Neuronal stem cell (in vitro differentiated cells): ENCODE data around the gene PNPLA3.

Experiments
- DNase-seq: peaks from one replicate; pipeline ENCODE4 v3.0.0-alpha.2; 2013; ENCODE audit warnings: low spot score
- H2AFZ ChIP-seq: one replicate; pipeline ENCODE4 v1.6.1; 2013; ENCODE audit warnings: mild to moderate bottlenecking, low read length, inconsistent platforms
- H2AK5ac ChIP-seq: 2 replicates; pipeline ENCODE4 v1.6.1; 2013; ENCODE audit warnings: low read depth, mild to moderate bottlenecking, inconsistent platforms, low read length, moderate library complexity, mixed read lengths
- H2BK120ac ChIP-seq: 2 replicates; pipeline ENCODE4 v1.6.1; 2013; ENCODE audit warnings: low read depth, mild to moderate bottlenecking, inconsistent platforms, low read length, moderate library complexity, mixed read lengths
- H2BK12ac ChIP-seq: one replicate; pipeline ENCODE4 v1.6.1; 2013; ENCODE audit warnings: low read length, inconsistent platforms
- H2BK15ac ChIP-seq: 2 replicates; pipeline ENCODE4 v1.6.1; 2013; ENCODE audit warnings: mild to moderate bottlenecking, low read length, inconsistent platforms, mixed read lengths
- H2BK5ac ChIP-seq: one replicate; pipeline ENCODE4 v1.6.1; 2013; ENCODE audit warnings: inconsistent platforms, mild to moderate bottlenecking, low read length, moderate library complexity
- H3K14ac ChIP-seq: one replicate; pipeline ENCODE4 v1.6.1; 2013; ENCODE audit warnings: low read length, inconsistent platforms
- H3K18ac ChIP-seq: 2 replicates; pipeline ENCODE4 v1.6.1; 2013; ENCODE audit warnings: low read length, inconsistent platforms
- H3K23ac ChIP-seq: 2 replicates; pipeline ENCODE4 v1.6.1; 2013; ENCODE audit warnings: low read depth, mild to moderate bottlenecking, mixed read lengths, low read length, inconsistent platforms; ENCODE audit not compliant: poor library complexity
- H3K27ac ChIP-seq: replicated peaks from 3 replicates; pipeline ENCODE4 v1.5.1; 2013; ENCODE audit warnings: low read length, inconsistent platforms
- H3K27me3 ChIP-seq, 3 experiments: 2 replicates each; pipeline ENCODE4 v1.6.1; 2013; ENCODE audit warnings: low read length in 3 of 3, mild to moderate bottlenecking in 2 of 3, inconsistent platforms in 1 of 3, low read depth in 1 of 3, mixed read lengths in 1 of 3, moderate library complexity in 1 of 3; ENCODE audit not compliant: control insufficient read depth in 3 of 3, insufficient read depth in 3 of 3
- H3K36me3 ChIP-seq, 2 donors: replicated peaks in 1 of 2; 2 replicates each; pipeline ENCODE4 v1.6.1; 2013; ENCODE audit warnings: low read length in 2 of 2; ENCODE audit not compliant: control insufficient read depth in 2 of 2, insufficient read depth in 2 of 2
- H3K4ac ChIP-seq: 2 replicates; pipeline ENCODE4 v1.6.1; 2013; ENCODE audit warnings: inconsistent platforms, mild to moderate bottlenecking, low read length, moderate library complexity
- H3K4me1 ChIP-seq, 2 donors: 1 replicate in 1 of 2; 2 replicates in 1 of 2; pipeline ENCODE4 v1.6.1; 2013; ENCODE audit warnings: low read length in 2 of 2, low read depth in 1 of 2; ENCODE audit not compliant: control insufficient read depth in 2 of 2, insufficient read depth in 1 of 2
- H3K4me2 ChIP-seq: one replicate; pipeline ENCODE4 v1.6.1; 2013; ENCODE audit warnings: mild to moderate bottlenecking, low read length, inconsistent platforms; ENCODE audit not compliant: insufficient read depth, poor library complexity, severe bottlenecking
- H3K4me3 ChIP-seq, 2 donors: 2 replicates each; pipeline ENCODE4 v1.5.1; 2013; ENCODE audit warnings: low read length in 2 of 2, mild to moderate bottlenecking in 2 of 2, inconsistent platforms in 1 of 2, moderate library complexity in 1 of 2
- H3K79me1 ChIP-seq: one replicate; pipeline ENCODE4 v1.6.1; 2013; ENCODE audit warnings: low read depth, mild to moderate bottlenecking, inconsistent platforms, low read length, moderate library complexity
- H3K9ac ChIP-seq: one replicate; pipeline ENCODE4 v1.6.1; 2013; ENCODE audit warnings: mild to moderate bottlenecking, low read depth, low read length, inconsistent platforms; ENCODE audit not compliant: poor library complexity
- H3K9me3 ChIP-seq, 2 donors: replicated peaks in 1 of 2; 2 replicates each; pipeline versions ENCODE3 to v1.6.1; 2013; ENCODE audit warnings: low read length in 2 of 2, mild to moderate bottlenecking in 2 of 2, inconsistent platforms in 1 of 2, low read depth in 1 of 2, mixed read lengths in 1 of 2, moderate library complexity in 1 of 2; ENCODE audit not compliant: control insufficient read depth in 2 of 2, insufficient read depth in 1 of 2
- H4K8ac ChIP-seq: one replicate; pipeline ENCODE4 v1.6.1; 2013; ENCODE audit warnings: low read depth, mild to moderate bottlenecking, inconsistent platforms, low read length, moderate library complexity
- H4K91ac ChIP-seq: one replicate; pipeline ENCODE4 v1.6.1; 2013; ENCODE audit warnings: low read length, low read depth, mild to moderate bottlenecking, inconsistent platforms; ENCODE audit not compliant: poor library complexity
- WGBS, 2 donors: extraction: QIAGEN DNeasy Blood & Tissue Kit; methylation state at CpG; one replicate each; pipeline ENCODE4 v1.1.7; 2013; ENCODE audit warnings: missing lambda C conversion rate in 2 of 2, mixed read lengths in 1 of 2; ENCODE audit not compliant: insufficient read length in 2 of 2, insufficient replicate concordance in 1 of 2; ENCODE audit errors: extremely low coverage in 2 of 2; 5-methylcytosine and 5-hydroxymethylcytosine counted together

Gene PNPLA3

GRCh38 chr22:43983808-43984207, 60.2 kb downstream of the PNPLA3 start:
- Histone ChIP-seq H3K27me3 (no peaks in the 10 kb centered on the region), H2BK12ac (no peak overlapping the region), H3K79me1 (peaks cover 2% of the 10 kb centered on the region), H2AK5ac (no peak overlapping the region), H3K27ac (no peak overlapping the region), H2AFZ (no peak overlapping the region), H3K9me3 (no peaks in the 10 kb centered on the region), H3K9ac (no peak overlapping the region), H3K18ac (no peak overlapping the region), H3K4me2 (no peak overlapping the region), H3K23ac (no peak overlapping the region), H2BK5ac (no peak overlapping the region), H3K36me3 (peaks cover 31 to 93% of the 10 kb centered on the region in 2 donors), H3K4ac (no peak overlapping the region), H3K4me1 (no peaks in the 10 kb centered on the region), H2BK120ac (no peak overlapping the region), H4K8ac (no peak overlapping the region), H3K4me3 (no peak overlapping the region), H2BK15ac (no peak overlapping the region), H3K14ac (no peak overlapping the region), H4K91ac (no peak overlapping the region)
- no CpG with 5 or more reads among the region's 16 CpGs for WGBS, 2 donors
- DNase-seq, result no peak

- Histone ChIP-seq H2BK12ac (no peak overlapping the region), H4K8ac (no peak overlapping the region), H2BK15ac (no peak overlapping the region), H3K4me3 (no peak overlapping the region), H3K4me1 (no peaks in the 10 kb centered on the region), H3K23ac (no peak overlapping the region), H3K18ac (no peak overlapping the region), H3K27me3 (no peaks in the 10 kb centered on the region), H2AFZ (no peak overlapping the region), H3K14ac (no peak overlapping the region), H3K79me1 (peaks cover 2% of the 10 kb centered on the region), H3K4me2 (no peak overlapping the region), H3K9ac (no peak overlapping the region), H3K36me3 (peaks cover 25 to 92% of the 10 kb centered on the region in 2 donors), H4K91ac (no peak overlapping the region), H3K4ac (no peak overlapping the region), H2BK120ac (no peak overlapping the region), H2BK5ac (no peak overlapping the region), H3K9me3 (no peaks in the 10 kb centered on the region), H3K27ac (no peak overlapping the region), H2AK5ac (no peak overlapping the region)
- DNase-seq, result no peak
- no CpG with 5 or more reads among the region's 12 CpGs for WGBS, 2 donors
Observed at GRCh38 chr22:43985532-43985931, 61.9 kb downstream of the PNPLA3 start.

DNA sequence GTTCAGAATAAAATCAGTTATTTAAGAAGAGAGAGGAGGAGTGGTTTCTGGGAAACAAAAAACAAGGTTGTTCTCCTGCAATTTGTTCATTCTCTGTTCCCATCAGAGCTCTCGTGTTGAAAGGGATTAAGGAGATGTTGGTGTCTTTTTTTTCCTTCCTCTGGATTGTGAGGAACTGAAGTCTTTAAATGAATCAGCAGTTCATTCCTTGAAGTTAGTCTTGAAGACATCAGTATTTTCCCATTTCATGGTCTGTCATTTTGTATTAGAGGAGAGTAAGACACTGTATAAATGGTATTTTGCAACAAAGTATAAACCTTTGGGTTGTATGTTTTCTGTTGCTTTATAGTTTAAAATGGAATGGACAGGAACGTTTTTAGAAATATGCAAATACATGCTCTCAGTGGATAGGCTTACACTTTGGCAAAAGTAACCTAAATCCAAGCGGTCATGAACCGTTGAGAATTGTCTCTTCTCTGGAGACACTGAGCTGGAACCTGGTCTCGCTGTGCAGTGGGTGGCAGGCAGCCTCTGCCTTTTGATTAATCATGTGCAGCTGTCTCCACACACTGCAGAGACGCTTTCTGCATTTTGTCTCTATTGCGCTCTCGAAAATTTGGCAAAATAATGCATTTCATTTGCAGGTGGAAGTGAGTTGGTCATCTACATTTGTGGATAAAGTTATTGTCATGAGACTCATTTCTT, 64.7 kb downstream of the PNPLA3 start:
- Histone ChIP-seq H3K14ac (no peak overlapping the region), H2BK12ac (no peak overlapping the region), H4K91ac (no peak overlapping the region), H2AFZ (no peak overlapping the region), H3K4me3 (no peak overlapping the region), H2BK15ac (no peak overlapping the region), H2BK120ac (no peak overlapping the region), H3K27ac (no peak overlapping the region), H3K18ac (no peak overlapping the region), H3K27me3 (no peaks in the 10 kb centered on the region), H3K79me1 (peaks cover 2% of the 10 kb centered on the region), H4K8ac (no peak overlapping the region), H3K4ac (no peak overlapping the region), H3K4me2 (no peak overlapping the region), H3K23ac (no peak overlapping the region), H2BK5ac (no peak overlapping the region), H3K4me1 (no peaks in the 10 kb centered on the region), H3K9me3 (no peaks in the 10 kb centered on the region), H3K9ac (no peak overlapping the region), H2AK5ac (no peak overlapping the region), H3K36me3 (peaks cover 33 to 92% of the 10 kb centered on the region in 2 donors)
- no peak for DNase-seq
- WGBS, 2 donors, result no CpG with 5 or more reads among the region's 8 CpGs

- no peak overlapping the region for H3K4me3 ChIP-seq
- no CpG with 5 or more reads among the region's 10 CpGs for WGBS, 2 donors
- H3K4ac ChIP-seq, result no peak overlapping the region
- no peaks in the 10 kb centered on the region for H3K9me3 ChIP-seq
- H3K36me3 ChIP-seq, result peaks cover 28 to 92% of the 10 kb centered on the region in 2 donors
- H3K4me1 ChIP-seq, result no peaks in the 10 kb centered on the region
- DNase-seq, result no peak
- no peaks in the 10 kb centered on the region for H3K79me1 ChIP-seq
- H3K14ac ChIP-seq, result no peak overlapping the region
- no peak overlapping the region for H3K23ac ChIP-seq
- no peak overlapping the region for H2BK5ac ChIP-seq
- no peaks in the 10 kb centered on the region for H3K27me3 ChIP-seq
- no peak overlapping the region for H3K4me2 ChIP-seq
- no peak overlapping the region for H2AK5ac ChIP-seq
- no peak overlapping the region for H4K91ac ChIP-seq
- no peak overlapping the region for H3K9ac ChIP-seq
- H2AFZ ChIP-seq, result no peak overlapping the region
- no peak overlapping the region for H2BK120ac ChIP-seq
- no peak overlapping the region for H2BK12ac ChIP-seq
- no peak overlapping the region for H4K8ac ChIP-seq
- H2BK15ac ChIP-seq, result no peak overlapping the region
- H3K27ac ChIP-seq, result no peak overlapping the region
- no peak overlapping the region for H3K18ac ChIP-seq
Observed at GRCh38 chr22:43988960-43989359, 65.4 kb downstream of the PNPLA3 start.
